ENCODE data around the gene CEP170.
"Not testable (repeated sequence)": the region's sequence is repeated elsewhere in the genome, so short reads cannot be mapped to it uniquely, and the experiment has no call there.

The CEP170 gene

GRCh38 chr1:243233908-243234307 is 21.2 kb downstream of the CEP170 start:
- peak; percentile 84 for DNase-seq

GRCh38 chr1:243230914-243231313 is 24.2 kb downstream of the CEP170 start:
- no peak for DNase-seq

GRCh38 chr1:243229526-243229925 is 25.6 kb downstream of the CEP170 start:
- DNase-seq = no peak

GRCh38 chr1:243227622-243228021 is 27.5 kb downstream of the CEP170 start:
- DNase-seq = no peak

- no peak for DNase-seq
Observed at GRCh38 chr1:243218059-243218458, 37.0 kb downstream of the CEP170 start.

GRCh38 chr1:243217349-243217748 is 37.7 kb downstream of the CEP170 start:
- no peak for DNase-seq

GRCh38 chr1:243216741-243217140 is 38.3 kb downstream of the CEP170 start:
- DNase-seq = peak; percentile 12

GRCh38 chr1:243215276-243215875 is 39.7 kb downstream of the CEP170 start:
- not testable (repeated sequence) for DNase-seq

GRCh38 chr1:243213045-243213787 is 41.9 kb downstream of the CEP170 start:
- DNase-seq = peak; percentile 82

GRCh38 chr1:243211984-243212383 is 43.1 kb downstream of the CEP170 start:
- peak; percentile 7 for DNase-seq

- DNase-seq = peak; percentile 83
Observed at GRCh38 chr1:243205026-243205501, 50.0 kb downstream of the CEP170 start.

- peak; percentile 29 for DNase-seq
Observed at GRCh38 chr1:243204336-243204735, 50.7 kb downstream of the CEP170 start.

GRCh38 chr1:243203196-243203595 is 51.9 kb downstream of the CEP170 start:
- DNase-seq = not testable (repeated sequence)

GRCh38 chr1:243201316-243201715 is 53.8 kb downstream of the CEP170 start:
- not testable (repeated sequence) for DNase-seq

GRCh38 chr1:243197524-243197923 is 57.6 kb downstream of the CEP170 start:
- not testable (repeated sequence) for DNase-seq

GRCh38 chr1:243193330-243193729 is 61.8 kb downstream of the CEP170 start:
- not testable (repeated sequence) for DNase-seq

- DNase-seq = not testable (repeated sequence)
Observed at GRCh38 chr1:243186201-243186995, 68.7 kb downstream of the CEP170 start.

GRCh38 chr1:243184787-243185186 is 70.3 kb downstream of the CEP170 start:
- not testable (repeated sequence) for DNase-seq

- not testable (repeated sequence) for DNase-seq
Observed at GRCh38 chr1:243183661-243184060, 71.4 kb downstream of the CEP170 start.

- DNase-seq = not testable (repeated sequence)
Observed at GRCh38 chr1:243183176-243183575, 71.9 kb downstream of the CEP170 start.

GRCh38 chr1:243179720-243180119 is 75.4 kb downstream of the CEP170 start:
- DNase-seq = no peak

- DNase-seq = not testable (repeated sequence)
Observed at GRCh38 chr1:243177792-243178191, 77.3 kb downstream of the CEP170 start.

- DNase-seq = peak; percentile 4
Observed at GRCh38 chr1:243173758-243174369, 81.2 kb downstream of the CEP170 start.

Data from fibroblast of skin of abdomen (primary cell).